A549 (cell line): ENCODE results near the gene ARHGEF7.

Source experiments
- BHLHE40 ChIP-seq: IDR thresholded peaks from 2 replicates; pipeline ENCODE4 v1.6.1; 2012; ENCODE audit warnings: low read depth, low read length, inconsistent platforms
- CTCF ChIP-seq: fragments of >200 bp; sonication (Bioruptor Twin); formaldehyde crosslinking; IDR thresholded peaks from 3 replicates; pipeline ENCODE4 v1.5.1; 2016
- EHMT2 ChIP-seq: fragments of 200-600 bp; sonication (generic); IDR thresholded peaks from 2 replicates; pipeline ENCODE4 v1.6.1; 2016; ENCODE audit warnings: antibody characterized with exemption, low read depth, mild to moderate bottlenecking, moderate library complexity
- EP300 ChIP-seq, 2 experiments: fragments of >200 bp; sonication (Bioruptor Twin); formaldehyde crosslinking; IDR thresholded peaks; 2 replicates in 1 of 2; 3 replicates in 1 of 2; pipeline ENCODE4 v1.6.1; 2016 to 2017
- MAX ChIP-seq: IDR thresholded peaks from 2 replicates; pipeline ENCODE4 v1.6.1; 2012
- PBX3 ChIP-seq: IDR thresholded peaks from 2 replicates; pipeline ENCODE4 v1.6.1; 2012
- POLR2A ChIP-seq: IDR thresholded peaks from 2 replicates; pipeline ENCODE4 v1.6.1; 2012; ENCODE audit warnings: mild to moderate bottlenecking, low read length
- RAD21 ChIP-seq, 2 experiments: fragments of >200 bp in 1 of 2; sonication (Bioruptor Twin) in 1 of 2; formaldehyde crosslinking in 1 of 2; IDR thresholded peaks in 1 of 2; conservative IDR thresholded peaks in 1 of 2; 2 replicates in 1 of 2; 3 replicates in 1 of 2; pipeline ENCODE4 v1.6.1; 2012 to 2018; ENCODE audit warnings: inconsistent platforms in 1 of 2
- REST ChIP-seq: fragments of 200-600 bp; sonication (generic); IDR thresholded peaks from 2 replicates; pipeline ENCODE4 v1.6.1; 2016; ENCODE audit warnings: antibody characterized with exemption, mild to moderate bottlenecking, moderate library complexity
- ZNF302 ChIP-seq: fragments of 250-450 bp; sonication (Bioruptor Pico); IDR thresholded peaks from 2 replicates; pipeline ENCODE4 v1.9.0; 2021; ENCODE audit warnings: inconsistent platforms, mild to moderate bottlenecking, moderate library complexity

- TF ChIP-seq ZNF302 (no peak), RAD21 (conservative IDR thresholded peaks at IDR 0.05 in 1 of 2, IDR thresholded peaks at IDR 0.05 in 1 of 2) (no peak), CTCF (no peak), EP300 (IDR thresholded peaks at IDR 0.05) (no peak), REST (no peak), BHLHE40 (no peak), PBX3 (no peak), POLR2A (no peak), EHMT2 (no peak), MAX (no peak)
Measured at GRCh38 chr13:111326981-111327642, 212.0 kb downstream of the ARHGEF7 start.
